HUES6 (cell line): ENCODE results near the gene KAT6B.
"Not testable (repeated sequence)": the region's sequence is repeated elsewhere in the genome, so short reads cannot be mapped to it uniquely, and the experiment has no call there.

Experiments used
- H3K27ac ChIP-seq: 2 replicates; pipeline ENCODE4 v1.7.0; 2013; ENCODE audit warnings: low read depth, mild to moderate bottlenecking, low read length, inconsistent platforms
- H3K27me3 ChIP-seq: 2 replicates; pipeline ENCODE4 v1.6.1; 2013; ENCODE audit warnings: low read length; ENCODE audit not compliant: control insufficient read depth, insufficient read depth
- H3K36me3 ChIP-seq: 2 replicates; pipeline ENCODE4 v1.6.1; 2013; ENCODE audit warnings: low read length; ENCODE audit not compliant: control insufficient read depth, insufficient read depth
- H3K4me1 ChIP-seq: 2 replicates; pipeline ENCODE4 v1.6.1; 2013; ENCODE audit warnings: low read length; ENCODE audit not compliant: control insufficient read depth, insufficient read depth
- H3K4me3 ChIP-seq: 2 replicates; pipeline ENCODE4 v1.5.1; 2013; ENCODE audit warnings: low read depth, low read length
- H3K9ac ChIP-seq: one replicate; pipeline ENCODE4 v1.6.1; 2013; ENCODE audit warnings: mild to moderate bottlenecking, low read length
- H3K9me3 ChIP-seq: 2 replicates; pipeline ENCODE4 v1.6.1; 2013; ENCODE audit warnings: low read depth, low read length; ENCODE audit not compliant: control insufficient read depth, insufficient read depth

KAT6B gene

DNA sequence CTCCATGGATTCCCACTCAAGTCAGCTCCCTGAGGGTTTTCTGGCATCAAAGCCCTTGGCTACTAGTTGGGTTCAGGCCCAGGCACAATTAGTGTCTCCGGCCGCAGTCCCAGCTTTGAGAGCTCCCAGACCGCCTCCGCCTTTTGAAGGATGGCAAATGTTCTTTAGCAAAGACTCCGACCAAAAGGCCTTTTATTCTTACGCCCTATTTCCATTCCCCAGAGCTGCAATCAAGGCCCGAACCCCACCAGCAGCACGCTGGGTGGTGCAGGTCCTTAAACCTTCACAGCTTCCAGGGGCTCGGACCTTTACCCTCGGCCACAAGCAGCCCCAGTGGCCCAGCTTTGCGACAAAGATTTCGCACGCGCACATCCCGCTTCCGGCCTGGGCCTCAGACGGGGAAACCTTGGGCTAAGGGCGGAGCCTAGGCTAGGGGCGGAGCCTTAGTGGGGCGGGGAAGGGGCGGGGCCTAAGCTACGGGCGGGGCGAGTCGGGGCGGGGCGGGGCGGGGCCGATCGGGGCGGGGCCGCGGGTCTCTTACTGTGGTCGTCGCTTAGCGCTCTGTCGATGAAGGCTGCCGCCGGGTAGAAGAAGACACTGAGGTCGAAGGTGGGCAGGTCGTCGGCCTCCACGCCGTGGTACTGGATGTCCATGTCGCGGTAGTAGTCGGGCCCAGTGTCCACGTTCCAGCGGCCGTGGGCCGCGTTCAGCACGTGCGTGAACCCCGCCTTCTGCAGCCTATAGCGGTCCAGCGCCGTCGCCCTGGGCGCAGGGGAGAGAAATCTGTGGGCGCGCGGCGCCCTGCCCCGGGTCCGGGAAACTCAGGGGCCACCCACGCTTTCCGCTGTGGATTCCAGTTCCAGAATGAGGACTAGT, 217.1 kb downstream of the KAT6B start:
- Histone ChIP-seq H3K4me1 (peaks cover 7% of the 10 kb centered on the region), H3K4me3 (peak overlapping the region; percentile 47; the same call in 1 of the 2 replicates), H3K27me3 (peaks cover 11% of the 10 kb centered on the region), H3K9ac (no peak overlapping the region), H3K27ac (no peak overlapping the region), H3K9me3 (no peaks in the 10 kb centered on the region), H3K36me3 (no peaks in the 10 kb centered on the region)

DNA sequence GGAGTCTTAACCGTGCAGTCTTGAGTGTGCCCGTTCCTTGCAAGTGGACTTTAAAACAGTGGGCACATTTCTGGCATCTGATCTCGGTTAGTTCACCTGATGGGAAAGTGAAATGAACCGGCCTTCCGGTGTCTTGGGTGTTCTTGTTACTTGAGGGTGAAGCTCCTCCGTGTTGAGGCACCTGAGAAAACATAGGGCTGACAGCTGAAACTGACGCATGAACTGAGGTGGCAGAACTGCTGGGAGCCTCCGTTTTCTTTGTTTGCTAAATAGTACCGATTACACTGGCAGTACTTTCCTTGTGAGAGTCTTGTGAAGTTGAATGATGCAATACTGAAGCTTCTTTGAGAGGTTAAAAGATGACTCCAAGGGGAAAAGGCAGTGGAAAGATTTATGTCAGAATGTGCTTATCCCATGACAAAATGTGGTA, 222.3 kb downstream of the KAT6B start:
- Histone ChIP-seq H3K4me3 (no peak overlapping the region), H3K9me3 (no peaks in the 10 kb centered on the region), H3K27ac (no peak overlapping the region), H3K9ac (no peak overlapping the region), H3K27me3 (peaks cover 11% of the 10 kb centered on the region), H3K4me1 (peaks cover 16% of the 10 kb centered on the region; the same call in 1 of the 2 replicates), H3K36me3 (no peaks in the 10 kb centered on the region)

DNA sequence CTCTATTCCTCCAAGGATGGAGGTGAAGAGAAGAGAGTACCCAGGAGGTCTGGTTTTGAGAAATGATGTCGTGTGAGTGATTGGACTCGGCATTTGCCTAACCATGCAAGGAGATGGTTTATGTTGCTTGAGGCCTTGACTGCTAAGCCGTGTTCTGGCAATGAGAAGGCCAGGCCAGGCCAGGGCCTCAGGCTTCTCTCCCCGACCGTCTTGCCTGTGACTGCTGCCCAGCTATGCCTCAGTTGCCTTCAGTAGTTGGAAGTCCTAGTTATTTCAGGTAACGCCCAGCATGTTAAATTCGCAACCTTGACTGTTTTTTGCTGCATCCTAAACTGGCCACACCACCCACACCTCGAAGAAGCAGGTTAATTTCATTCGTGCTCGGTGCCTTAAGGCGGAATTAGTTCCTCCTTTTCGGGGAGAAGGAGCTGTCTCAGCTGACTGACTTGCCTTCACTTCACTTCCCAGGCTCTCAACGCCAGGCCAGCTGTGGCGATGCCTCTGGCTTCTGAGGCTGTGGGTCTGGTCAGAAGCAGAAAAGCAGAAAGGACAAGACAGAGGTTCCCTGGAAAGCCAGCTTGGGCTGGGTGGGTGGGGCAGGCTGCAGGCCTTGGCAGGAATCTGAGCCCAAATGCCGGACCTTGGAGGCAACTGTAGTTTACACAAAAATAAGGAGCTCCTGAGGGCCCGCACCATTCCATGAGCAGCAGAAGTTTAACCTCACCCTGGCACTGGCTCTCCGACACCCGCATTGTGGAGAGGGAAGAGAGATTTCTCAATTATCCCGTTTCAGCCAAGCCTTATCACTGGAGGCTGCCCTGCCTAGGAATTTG, 223.1 kb downstream of the KAT6B start:
- H3K4me1 ChIP-seq, result peaks cover 16% of the 10 kb centered on the region; the same call in 1 of the 2 replicates
- H3K4me3 ChIP-seq, result no peak overlapping the region
- peaks cover 2% of the 10 kb centered on the region for H3K27me3 ChIP-seq
- no peaks in the 10 kb centered on the region for H3K36me3 ChIP-seq
- H3K9me3 ChIP-seq, result no peaks in the 10 kb centered on the region
- no peak overlapping the region for H3K9ac ChIP-seq
- no peak overlapping the region for H3K27ac ChIP-seq

DNA sequence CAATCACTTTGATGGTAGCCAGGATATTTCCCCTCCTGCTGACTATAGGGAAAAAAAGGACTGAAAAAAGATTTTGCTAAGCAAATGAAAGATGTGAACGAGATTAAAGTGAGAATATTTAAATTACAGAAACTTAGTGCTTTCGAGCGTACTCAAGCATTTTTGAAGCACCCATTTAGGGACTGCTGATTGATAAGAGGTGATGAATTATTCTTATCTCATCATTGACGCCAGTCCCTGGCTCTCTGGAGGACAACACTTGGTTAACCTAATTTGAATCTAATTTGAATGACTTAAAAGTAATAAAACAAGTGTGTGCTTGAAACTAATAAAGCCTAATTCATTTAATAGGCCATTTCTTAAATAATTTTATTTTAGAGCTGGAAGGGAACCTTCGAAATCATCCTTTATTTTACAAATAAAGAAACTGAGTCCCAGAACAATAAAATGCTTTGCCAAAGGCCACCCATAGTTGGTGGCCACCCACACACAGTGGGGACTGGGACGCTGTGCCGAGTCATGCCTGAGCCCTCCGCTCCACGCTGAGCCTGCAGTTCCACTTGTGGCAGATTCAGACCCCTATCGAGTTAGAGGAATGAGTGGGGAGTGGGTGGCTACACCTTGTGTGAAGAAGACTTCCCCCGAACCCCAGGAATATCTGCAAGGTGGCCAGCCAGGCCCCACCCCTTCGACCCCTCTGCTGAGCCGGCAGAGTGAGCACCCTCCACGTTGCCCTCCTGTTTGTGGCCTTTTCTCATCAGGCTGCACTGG, 223.9 kb downstream of the KAT6B start:
- Histone ChIP-seq H3K27ac (no peak overlapping the region), H3K9me3 (no peaks in the 10 kb centered on the region), H3K4me3 (no peak overlapping the region), H3K4me1 (peaks cover 16% of the 10 kb centered on the region; the same call in 1 of the 2 replicates), H3K27me3 (no peaks in the 10 kb centered on the region; the same call in 1 of the 2 replicates), H3K36me3 (no peaks in the 10 kb centered on the region), H3K9ac (no peak overlapping the region)

DNA sequence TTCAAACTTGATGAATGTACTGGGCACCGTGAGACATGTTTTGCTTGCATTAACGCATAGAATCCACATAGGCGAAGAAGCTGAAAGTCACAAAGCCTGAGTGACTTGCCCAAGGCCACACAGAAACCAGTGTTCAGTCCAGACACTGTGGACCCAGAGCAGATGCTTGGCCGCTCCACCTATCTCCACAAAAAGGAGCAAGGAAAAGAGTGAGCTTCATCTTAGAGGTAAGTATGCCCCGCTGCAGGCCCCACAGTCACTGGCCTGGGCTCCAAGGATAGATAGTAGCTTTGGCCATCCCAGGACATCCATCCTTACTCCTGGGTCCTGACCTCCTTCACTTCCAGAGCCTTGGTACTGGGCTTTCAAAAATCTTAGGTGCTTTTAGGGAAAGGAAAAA, 224.9 kb downstream of the KAT6B start:
- no peaks in the 10 kb centered on the region for H3K9me3 ChIP-seq
- H3K36me3 ChIP-seq, result no peaks in the 10 kb centered on the region
- no peaks in the 10 kb centered on the region; the same call in 1 of the 2 replicates for H3K27me3 ChIP-seq
- no peak overlapping the region for H3K9ac ChIP-seq
- no peak overlapping the region for H3K27ac ChIP-seq
- H3K4me1 ChIP-seq, result peaks cover 16% of the 10 kb centered on the region; the same call in 1 of the 2 replicates
- no peak overlapping the region for H3K4me3 ChIP-seq

DNA sequence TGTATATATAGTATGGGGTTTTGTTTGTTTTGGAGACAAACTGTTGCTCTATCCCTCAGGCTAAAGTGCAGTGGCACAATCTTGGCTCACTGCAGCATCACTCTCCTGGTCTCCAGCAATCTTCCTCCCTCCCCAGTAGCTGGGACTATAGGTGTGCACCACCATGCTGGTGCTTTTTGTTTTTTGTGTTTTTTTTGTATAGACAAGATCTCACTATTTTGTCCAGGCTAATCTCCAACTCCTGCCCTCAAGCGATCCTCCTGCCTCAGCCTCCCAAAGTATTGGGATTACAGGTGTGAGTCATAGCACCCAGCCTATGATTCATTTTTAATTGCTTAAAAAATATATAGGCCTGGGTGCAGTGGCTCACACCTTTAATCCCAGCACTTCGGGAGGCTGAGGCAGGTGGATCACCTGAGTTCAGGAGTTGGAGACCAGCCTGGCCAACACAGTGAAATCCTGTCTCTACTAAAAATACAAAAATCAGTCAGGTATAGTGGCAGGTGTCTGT, 229.6 kb downstream of the KAT6B start:
- H3K4me1 ChIP-seq, result peaks cover 15% of the 10 kb centered on the region; the same call in 1 of the 2 replicates
- not testable (repeated sequence) for H3K27ac ChIP-seq, H3K27me3 ChIP-seq, H3K4me3 ChIP-seq, H3K9ac ChIP-seq, H3K36me3 ChIP-seq, H3K9me3 ChIP-seq

DNA sequence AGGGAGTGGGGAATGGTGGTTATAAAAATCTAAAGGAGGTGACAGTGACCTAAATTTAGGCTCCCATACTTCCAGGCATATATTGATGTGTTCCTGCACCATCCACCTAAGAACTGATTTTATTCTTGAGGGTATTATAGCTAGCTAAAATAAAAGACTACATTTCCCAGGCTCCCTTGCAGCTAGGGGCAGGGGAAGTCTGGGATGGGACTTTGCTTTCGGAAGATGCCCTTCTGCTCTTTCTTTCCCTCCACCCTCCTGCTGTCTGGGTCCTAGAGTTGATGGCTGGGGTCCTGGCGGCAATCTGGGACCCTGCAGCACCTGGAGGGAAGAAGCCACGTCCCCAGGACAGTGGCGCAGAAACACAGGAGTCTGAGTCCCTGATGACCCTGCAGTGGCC, 231.3 kb downstream of the KAT6B start:
- Histone ChIP-seq H3K36me3 (no peaks in the 10 kb centered on the region), H3K9me3 (no peaks in the 10 kb centered on the region), H3K4me1 (peaks cover 15% of the 10 kb centered on the region; the same call in 1 of the 2 replicates), H3K27me3 (no peaks in the 10 kb centered on the region; the same call in 1 of the 2 replicates), H3K27ac (no peak overlapping the region), H3K4me3 (no peak overlapping the region), H3K9ac (no peak overlapping the region)

DNA sequence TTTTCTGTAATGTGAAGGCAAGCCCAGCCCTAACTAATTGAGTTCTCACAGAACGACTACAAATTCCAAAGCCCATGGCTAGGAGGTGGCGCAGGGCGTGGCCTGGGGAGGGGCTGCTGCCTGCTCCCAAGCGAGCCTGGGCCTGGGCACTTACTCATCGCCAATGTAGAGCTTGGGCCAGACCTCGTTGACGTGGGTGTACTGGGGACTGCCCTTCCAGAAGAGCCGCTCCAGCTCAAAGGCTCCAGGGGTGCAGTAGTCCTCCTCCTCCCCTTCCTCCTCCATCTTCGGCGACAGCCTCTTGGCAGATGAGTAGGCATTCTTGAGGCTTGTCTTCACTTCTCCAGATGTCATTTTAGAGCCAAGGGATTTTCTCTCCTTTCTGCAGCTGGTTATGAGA, 231.8 kb downstream of the KAT6B start:
- H3K36me3 ChIP-seq, result no peaks in the 10 kb centered on the region
- no peak overlapping the region for H3K27ac ChIP-seq
- H3K4me3 ChIP-seq, result no peak overlapping the region
- no peaks in the 10 kb centered on the region for H3K9me3 ChIP-seq
- no peak overlapping the region for H3K9ac ChIP-seq
- H3K27me3 ChIP-seq, result no peaks in the 10 kb centered on the region; the same call in 1 of the 2 replicates
- peaks cover 15% of the 10 kb centered on the region; the same call in 1 of the 2 replicates for H3K4me1 ChIP-seq

DNA sequence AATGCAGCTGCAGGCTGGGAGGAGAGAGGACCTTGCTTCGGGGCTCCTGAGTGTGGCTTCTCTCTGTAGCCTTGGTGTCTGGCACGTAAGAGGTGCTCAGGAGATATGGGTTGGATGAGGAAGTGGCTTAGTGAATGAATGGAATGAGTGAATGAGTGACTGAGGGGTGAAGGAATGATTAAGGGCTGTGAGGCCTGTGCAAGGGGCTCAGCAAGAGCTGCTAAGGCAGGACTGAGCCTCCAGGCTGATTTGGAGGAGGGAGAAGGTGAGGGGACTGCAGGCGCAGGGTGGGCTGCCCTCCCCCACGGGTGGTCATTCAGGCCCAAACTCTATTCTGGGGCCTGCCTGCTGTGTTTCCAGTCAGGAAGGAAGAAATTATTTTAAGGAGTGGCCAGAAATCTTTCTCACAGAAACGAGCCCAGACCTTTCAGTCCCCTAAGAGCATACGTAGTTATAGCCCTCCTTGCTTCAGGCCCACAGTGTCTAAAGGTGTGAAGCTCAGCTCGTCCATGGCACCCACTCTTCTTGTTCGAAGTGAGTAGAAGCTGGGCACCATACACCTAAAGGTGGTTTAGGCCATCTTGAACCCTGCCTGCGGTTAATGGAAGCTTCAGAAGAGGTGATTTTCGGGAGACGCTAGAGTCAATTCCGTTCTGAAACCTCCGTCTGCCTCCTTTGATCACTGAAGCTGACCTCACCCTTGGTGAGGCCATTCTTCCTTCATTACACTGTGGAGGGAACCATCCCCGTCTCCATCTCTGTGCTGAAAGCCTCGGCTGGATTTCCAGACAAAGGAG, 235.5 kb downstream of the KAT6B start:
- no peaks in the 10 kb centered on the region for H3K27me3 ChIP-seq
- H3K36me3 ChIP-seq, result no peaks in the 10 kb centered on the region
- no peak overlapping the region for H3K9ac ChIP-seq
- no peak overlapping the region for H3K27ac ChIP-seq
- H3K4me3 ChIP-seq, result no peak overlapping the region
- peaks cover 15% of the 10 kb centered on the region; the same call in 1 of the 2 replicates for H3K4me1 ChIP-seq
- H3K9me3 ChIP-seq, result no peaks in the 10 kb centered on the region
